Measurements from ENCODE around the gene CHTF8.

CHTF8 gene

DNA sequence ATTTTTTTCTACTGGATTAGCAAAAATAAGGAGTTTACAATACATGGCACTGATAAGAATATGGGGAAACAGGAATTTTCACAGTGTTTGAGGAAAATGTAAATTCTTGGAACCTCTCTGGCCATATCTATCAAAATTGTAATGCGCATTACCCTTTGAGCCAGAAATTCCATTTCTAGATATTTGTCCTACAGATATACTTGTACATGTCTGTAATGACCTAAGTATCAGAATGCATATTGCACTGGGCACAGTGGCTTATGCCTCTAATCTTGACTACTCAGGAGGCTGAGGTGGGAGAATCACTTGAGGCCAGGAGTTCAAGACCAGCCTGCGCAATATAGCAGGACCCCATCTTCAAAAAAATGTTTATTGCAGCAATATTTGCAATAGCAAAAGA lies 52.7 kb downstream of the CHTF8 start:
- DNase-seq = no peak

DNA sequence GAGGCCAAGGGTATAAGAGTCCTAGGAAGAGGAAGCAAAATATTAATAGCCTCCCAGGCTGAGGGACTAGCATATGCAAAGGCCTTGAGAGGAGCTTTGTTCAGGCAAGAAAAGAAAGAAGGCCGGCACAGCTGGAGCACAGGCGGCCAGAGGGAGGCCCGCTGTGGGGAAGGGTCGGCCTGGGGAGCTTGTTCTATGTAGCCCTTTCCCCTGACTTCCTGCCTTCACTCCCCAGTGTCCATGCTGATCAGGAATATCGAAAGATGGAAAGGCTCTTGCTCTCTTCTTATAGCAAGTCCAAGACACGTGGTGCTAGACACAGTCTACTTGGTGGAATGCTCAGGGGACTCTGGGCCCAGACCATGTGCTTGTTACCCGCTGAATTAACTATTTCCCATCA lies 54.3 kb downstream of the CHTF8 start:
- no peak for DNase-seq

DNA sequence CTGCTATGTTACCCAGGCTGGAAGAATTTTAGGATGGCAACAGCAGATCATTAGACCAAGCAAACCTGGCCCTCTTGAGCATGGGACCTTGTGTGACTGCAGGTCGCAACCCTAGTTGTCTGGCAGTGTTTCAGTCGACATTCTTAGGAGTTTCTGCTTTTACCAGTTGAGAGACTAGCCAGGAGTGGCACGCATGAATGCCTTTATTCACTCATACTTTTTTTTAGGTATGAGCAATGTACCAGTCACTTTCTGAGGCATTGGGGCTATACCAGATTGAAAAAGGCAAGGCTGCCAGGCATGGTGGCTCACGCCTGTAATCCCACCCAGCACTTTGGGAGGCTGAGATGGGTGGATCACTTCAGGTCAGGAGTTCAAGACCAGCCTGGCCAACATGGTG lies 55.1 kb downstream of the CHTF8 start:
- DNase-seq = no peak

GRCh38 chr16:69073181-69073702 lies 59.1 kb downstream of the CHTF8 start:
- DNase-seq = no peak

GRCh38 chr16:69072640-69072974 lies 59.8 kb downstream of the CHTF8 start:
- no peak for DNase-seq

- DNase-seq = no peak
Measured at GRCh38 chr16:69071036-69071435, 61.4 kb downstream of the CHTF8 start.

DNA sequence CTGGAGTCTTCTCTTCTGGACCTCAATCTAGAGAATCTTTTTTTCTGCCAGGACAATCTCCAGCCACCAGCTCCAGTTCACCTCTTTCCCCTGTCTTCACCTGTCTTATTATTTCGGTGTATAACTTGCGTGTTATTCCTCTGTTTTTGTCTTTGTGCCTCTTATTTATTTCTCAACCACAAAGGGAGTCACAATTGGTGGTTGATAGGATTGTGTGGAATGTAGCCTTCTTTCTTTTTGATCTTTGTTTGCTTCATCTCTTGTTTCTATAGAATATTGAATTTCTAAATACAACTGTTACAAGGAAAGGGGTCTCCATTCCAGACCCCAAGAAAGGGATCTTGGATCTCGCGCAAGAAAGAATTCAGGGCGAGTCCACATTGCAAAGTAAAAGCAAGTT lies 62.9 kb downstream of the CHTF8 start:
- DNase-seq = no peak

All from NCI-H510A (cell line).